ENCODE results near the gene KDM8. TPM values are rescaled to one million over a fixed set of nuclear protein-coding genes. Genes with fewer than 3 reads are reported as not detected.

The KDM8 gene
- total and polyA plus RNA-seq, 9 of the 15 experiments (the other 6 are each of a cell fraction or from before 2014, with no cell fraction given), result 0.61 to 9.1 (median 5.4) TPM

GRCh38 chr16:27238016-27238587 lies 34.8 kb downstream of the KDM8 start (continued):
- TF ChIP-seq ZNF444 (CRISPR knock-in tag; IDR thresholded peaks at IDR 0.05) (no peak), RAD51 (IDR thresholded peaks at IDR 0.05; ENCODE audit: borderline replicate concordance, low read depth) (peak; percentile 75), EP400 (IDR thresholded peaks at IDR 0.05) (no peak), MCM2 (IDR thresholded peaks at IDR 0.05; ENCODE audit: low read depth) (no peak), ZNF24 (IDR thresholded peaks at IDR 0.05) (no peak), E2F6 (IDR thresholded peaks at IDR 0.05; ENCODE audit: borderline replicate concordance in 1 of 2, extremely low read depth in 1 of 2, insufficient read depth in 1 of 2, insufficient read length in 1 of 2, low read depth in 1 of 2, low read length in 1 of 2, poor library complexity in 1 of 2, severe bottlenecking in 1 of 2) (peak in 1 of 2 experiments; percentile 35), ZBTB11 (CRISPR knock-in tag; IDR thresholded peaks at IDR 0.05) (no peak), GABPB2 (CRISPR knock-in tag; conservative IDR thresholded peaks at IDR 0.05) (no peak), ZNF766 (CRISPR knock-in tag; conservative IDR thresholded peaks at IDR 0.05) (0 out of 2 replicates have a peak, but pooled peaks have one; percentile 7), USF1 (CRISPR knock-in tag; IDR thresholded peaks at IDR 0.05) (peak; percentile 86), MAFG (tag; conservative IDR thresholded peaks at IDR 0.05) (no peak), PBX2 (CRISPR knock-in tag; IDR thresholded peaks at IDR 0.05; ENCODE audit: low read depth) (no peak), PBX2 (tag; conservative IDR thresholded peaks at IDR 0.05; ENCODE audit: low read depth) (no peak), IRF9 (tag; IDR thresholded peaks at IDR 0.05) (no peak), RBM15 (IDR thresholded peaks at IDR 0.05; ENCODE audit: insufficient read depth, low read length) (no peak), MLLT1 (IDR thresholded peaks at IDR 0.05) (peak in 1 of 2 experiments; percentile 0; a peak in 1 of 4 replicates)

Measured in K562 (cell line).